ENCODE results near the gene COL2A1.

COL2A1 gene

GRCh38 chr12:48038085-48038484 lies 33.8 kb upstream of the COL2A1 start:
- no peak for TF ChIP-seq CTCF (IDR thresholded peaks at IDR 0.05; ENCODE audit: borderline replicate concordance, control extremely low read depth, extremely low read depth, insufficient read depth, missing control alignments)
- in situ Hi-C loops (cut with MboI; ENCODE audit: low sequenced_read_pairs, unreplicated experiment): no loop called here
- DNase-seq (ENCODE audit: low spot score): no peak

- no peak for TF ChIP-seq CTCF (IDR thresholded peaks at IDR 0.05; ENCODE audit: borderline replicate concordance, control extremely low read depth, extremely low read depth, insufficient read depth, missing control alignments)
- in situ Hi-C loops (cut with MboI; ENCODE audit: low sequenced_read_pairs, unreplicated experiment): no loop called here
- no peak for DNase-seq (ENCODE audit: low spot score)
Measured at GRCh38 chr12:48037267-48037915, 33.1 kb upstream of the COL2A1 start.

GRCh38 chr12:48036818-48037217 lies 32.5 kb upstream of the COL2A1 start:
- no peak for TF ChIP-seq CTCF (IDR thresholded peaks at IDR 0.05; ENCODE audit: borderline replicate concordance, control extremely low read depth, extremely low read depth, insufficient read depth, missing control alignments)
- no peak for DNase-seq (ENCODE audit: low spot score)
- in situ Hi-C loops (cut with MboI; ENCODE audit: low sequenced_read_pairs, unreplicated experiment): no loop called here

- no peak for TF ChIP-seq CTCF (IDR thresholded peaks at IDR 0.05; ENCODE audit: borderline replicate concordance, control extremely low read depth, extremely low read depth, insufficient read depth, missing control alignments)
- in situ Hi-C loops (cut with MboI; ENCODE audit: low sequenced_read_pairs, unreplicated experiment): no loop called here
- no peak for DNase-seq (ENCODE audit: low spot score)
Measured at GRCh38 chr12:48034835-48035805, 30.8 kb upstream of the COL2A1 start.

- no peak for TF ChIP-seq CTCF (IDR thresholded peaks at IDR 0.05; ENCODE audit: borderline replicate concordance, control extremely low read depth, extremely low read depth, insufficient read depth, missing control alignments)
- in situ Hi-C loops (cut with MboI; ENCODE audit: low sequenced_read_pairs, unreplicated experiment): no loop called here
- DNase-seq (ENCODE audit: low spot score): no peak
Measured at GRCh38 chr12:48033451-48033850, 29.2 kb upstream of the COL2A1 start.

- DNase-seq (ENCODE audit: low spot score): no peak
- TF ChIP-seq CTCF (IDR thresholded peaks at IDR 0.05; ENCODE audit: borderline replicate concordance, control extremely low read depth, extremely low read depth, insufficient read depth, missing control alignments): no peak
- in situ Hi-C loops (cut with MboI; ENCODE audit: low sequenced_read_pairs, unreplicated experiment): no loop called here
Measured at GRCh38 chr12:48032597-48032996, 28.3 kb upstream of the COL2A1 start.

Measured in GM13976 (cell line).